ENCODE measurements around the gene PLXDC2.
"Not testable (repeated sequence)": the region's sequence is repeated elsewhere in the genome, so short reads cannot be mapped to it uniquely, and the experiment has no call there.

Gene PLXDC2

GRCh38 chr10:20045100-20045499, 228.9 kb downstream of the PLXDC2 start:
- not testable (repeated sequence) for DNase-seq (ENCODE audit: low spot score)

GRCh38 chr10:20048161-20048560, 231.9 kb downstream of the PLXDC2 start:
- no peak for DNase-seq (ENCODE audit: low spot score)

GRCh38 chr10:20058135-20058534, 241.9 kb downstream of the PLXDC2 start:
- no peak for DNase-seq (ENCODE audit: low spot score)

GRCh38 chr10:20059084-20059835, 243.0 kb downstream of the PLXDC2 start:
- no peak for DNase-seq (ENCODE audit: low spot score)

GRCh38 chr10:20065814-20066213, 249.6 kb downstream of the PLXDC2 start:
- no peak for DNase-seq (ENCODE audit: low spot score)

- DNase-seq (ENCODE audit: low spot score), result no peak
Measured at GRCh38 chr10:20073167-20073566, 256.9 kb downstream of the PLXDC2 start.

- no peak for DNase-seq (ENCODE audit: low spot score)
Measured at GRCh38 chr10:20075713-20076112, 259.5 kb downstream of the PLXDC2 start.

GRCh38 chr10:20084451-20084850, 268.2 kb downstream of the PLXDC2 start:
- no peak for DNase-seq (ENCODE audit: low spot score)

GRCh38 chr10:20085115-20085514, 268.9 kb downstream of the PLXDC2 start:
- no peak for DNase-seq (ENCODE audit: low spot score)

- DNase-seq (ENCODE audit: low spot score), result no peak
Measured at GRCh38 chr10:20087353-20087752, 271.1 kb downstream of the PLXDC2 start.

GRCh38 chr10:20088061-20088701, 271.9 kb downstream of the PLXDC2 start:
- DNase-seq (ENCODE audit: low spot score), result no peak

- no peak for DNase-seq (ENCODE audit: low spot score)
Measured at GRCh38 chr10:20089879-20090278, 273.6 kb downstream of the PLXDC2 start.

- no peak for DNase-seq (ENCODE audit: low spot score)
Measured at GRCh38 chr10:20090831-20091230, 274.6 kb downstream of the PLXDC2 start.

GRCh38 chr10:20091698-20092097, 275.5 kb downstream of the PLXDC2 start:
- no peak for DNase-seq (ENCODE audit: low spot score)

GRCh38 chr10:20093600-20093999, 277.4 kb downstream of the PLXDC2 start:
- DNase-seq (ENCODE audit: low spot score), result no peak

- no peak for DNase-seq (ENCODE audit: low spot score)
Measured at GRCh38 chr10:20094226-20094976, 278.2 kb downstream of the PLXDC2 start.

- no peak for DNase-seq (ENCODE audit: low spot score)
Measured at GRCh38 chr10:20100171-20100570, 283.9 kb downstream of the PLXDC2 start.

- DNase-seq (ENCODE audit: low spot score), result no peak
Measured at GRCh38 chr10:20105236-20105635, 289.0 kb downstream of the PLXDC2 start.

- DNase-seq (ENCODE audit: low spot score), result no peak
Measured at GRCh38 chr10:20105931-20106330, 289.7 kb downstream of the PLXDC2 start.

- DNase-seq (ENCODE audit: low spot score), result no peak
Measured at GRCh38 chr10:20108021-20108420, 291.8 kb downstream of the PLXDC2 start.

- no peak for DNase-seq (ENCODE audit: low spot score)
Measured at GRCh38 chr10:20109613-20110012, 293.4 kb downstream of the PLXDC2 start.

- DNase-seq (ENCODE audit: low spot score), result no peak
Measured at GRCh38 chr10:20110125-20111100, 294.2 kb downstream of the PLXDC2 start.

All from HuH-7.5 (cell line).